Osteoblast (primary cell): ENCODE data around the gene MAGI1. TPM values are rescaled to one million over a fixed set of nuclear protein-coding genes. Genes with fewer than 3 reads are reported as not detected.

Source experiments
- DNase-seq: peaks from one replicate; pipeline ENCODE4 v3.0.0; 2011; ENCODE audit warnings: low spot score, mixed read lengths; ENCODE audit not compliant: insufficient read length; ENCODE audit errors: missing footprints
- H2AFZ ChIP-seq: 2 replicates; pipeline ENCODE4 v1.6.0; 2011; ENCODE audit warnings: mild to moderate bottlenecking, low read length
- H3K27ac ChIP-seq: 2 replicates; pipeline ENCODE4 v1.5.1; 2011; ENCODE audit warnings: mild to moderate bottlenecking, low read depth, low read length, moderate library complexity
- H3K27me3 ChIP-seq: 2 replicates; pipeline ENCODE4 v1.6.0; 2012; ENCODE audit warnings: mild to moderate bottlenecking, control low read depth, inconsistent platforms, low read length, moderate library complexity; ENCODE audit not compliant: insufficient read depth
- H3K36me3 ChIP-seq: 2 replicates; pipeline ENCODE4 v1.5.1; 2011; ENCODE audit warnings: mild to moderate bottlenecking, low read length, control low read depth, moderate library complexity; ENCODE audit not compliant: insufficient read depth
- H3K4me1 ChIP-seq: 2 replicates; pipeline ENCODE4 v1.5.1; 2011; ENCODE audit warnings: mild to moderate bottlenecking, low read length, control low read depth, moderate library complexity; ENCODE audit not compliant: insufficient read depth
- H3K4me2 ChIP-seq: 2 replicates; pipeline ENCODE4 v1.6.0; 2011; ENCODE audit warnings: mild to moderate bottlenecking, low read length; ENCODE audit not compliant: insufficient read depth
- H3K4me3 ChIP-seq: fragments of 200-600 bp; sonication (generic); 3 replicates; pipeline ENCODE4 v1.5.1; 2012; ENCODE audit warnings: mild to moderate bottlenecking, low read length, inconsistent platforms; ENCODE audit not compliant: insufficient read depth
- H3K79me2 ChIP-seq: 2 replicates; pipeline ENCODE4 v1.6.0; 2012; ENCODE audit warnings: mild to moderate bottlenecking, low read length, control low read depth, inconsistent platforms; ENCODE audit not compliant: insufficient read depth
- H3K9me3 ChIP-seq: 2 replicates; pipeline ENCODE4 v1.5.1; 2011; ENCODE audit warnings: low read depth, low read length, control low read depth
- H4K20me1 ChIP-seq: 2 replicates; pipeline ENCODE4 v1.6.0; 2012; ENCODE audit warnings: mild to moderate bottlenecking, low read length, control low read depth; ENCODE audit not compliant: insufficient read depth
- CTCF ChIP-seq: IDR thresholded peaks from 2 replicates; pipeline ENCODE4 v1.5.1; 2011; ENCODE audit warnings: mild to moderate bottlenecking, low read depth, low read length, moderate library complexity; ENCODE audit errors: extremely low read depth
- total RNA-seq: library from RNA; depleted of rRNA; stranded (reverse); fragments of >200 nt; gene quantifications from 2 replicates; pipeline ENCODE4 v1.2.3, GENCODE V29; 2012

MAGI1 gene
- total RNA-seq, 1 donor, result 66.6 TPM

GRCh38 chr3:65793495-65794200, 245.1 kb downstream of the MAGI1 start:
- no peaks in the 10 kb centered on the region for H3K9me3 ChIP-seq
- no peak overlapping the region for H3K27ac ChIP-seq
- H3K27me3 ChIP-seq, result no peaks in the 10 kb centered on the region
- peaks cover 31% of the 10 kb centered on the region for H4K20me1 ChIP-seq
- no peaks in the 10 kb centered on the region for H3K36me3 ChIP-seq
- no peak overlapping the region for H3K4me2 ChIP-seq
- H3K4me1 ChIP-seq, result no peaks in the 10 kb centered on the region
- TF ChIP-seq CTCF, result no peak
- DNase-seq, result no peak
- H3K79me2 ChIP-seq, result peaks cover 47% of the 10 kb centered on the region
- H3K4me3 ChIP-seq, result no peak overlapping the region
- no peak overlapping the region for H2AFZ ChIP-seq

GRCh38 chr3:65788461-65788860, 250.3 kb downstream of the MAGI1 start:
- H3K27ac ChIP-seq, result no peak overlapping the region
- TF ChIP-seq CTCF, result no peak
- DNase-seq, result no peak
- no peaks in the 10 kb centered on the region for H3K9me3 ChIP-seq
- H3K4me2 ChIP-seq, result no peak overlapping the region
- no peak overlapping the region for H3K4me3 ChIP-seq
- H3K79me2 ChIP-seq, result peaks cover 48% of the 10 kb centered on the region
- H3K36me3 ChIP-seq, result no peaks in the 10 kb centered on the region
- H2AFZ ChIP-seq, result no peak overlapping the region
- peaks cover 26% of the 10 kb centered on the region for H4K20me1 ChIP-seq
- no peaks in the 10 kb centered on the region for H3K27me3 ChIP-seq
- H3K4me1 ChIP-seq, result peaks cover 18% of the 10 kb centered on the region

GRCh38 chr3:65787827-65788226, 250.9 kb downstream of the MAGI1 start:
- H3K27me3 ChIP-seq, result no peaks in the 10 kb centered on the region
- peaks cover 18% of the 10 kb centered on the region for H3K4me1 ChIP-seq
- H3K9me3 ChIP-seq, result no peaks in the 10 kb centered on the region
- no peak overlapping the region for H3K4me3 ChIP-seq
- H3K4me2 ChIP-seq, result peak overlapping the region; percentile 8
- no peak overlapping the region for H3K27ac ChIP-seq
- H3K79me2 ChIP-seq, result peaks cover 48% of the 10 kb centered on the region
- DNase-seq, result peak; percentile 64
- TF ChIP-seq CTCF, result no peak
- no peaks in the 10 kb centered on the region for H3K36me3 ChIP-seq
- H2AFZ ChIP-seq, result no peak overlapping the region
- H4K20me1 ChIP-seq, result peaks cover 32% of the 10 kb centered on the region

GRCh38 chr3:65787340-65787739, 251.4 kb downstream of the MAGI1 start:
- no peak overlapping the region for H2AFZ ChIP-seq
- H3K79me2 ChIP-seq, result peaks cover 44% of the 10 kb centered on the region
- DNase-seq, result no peak
- no peaks in the 10 kb centered on the region for H3K27me3 ChIP-seq
- H3K9me3 ChIP-seq, result no peaks in the 10 kb centered on the region
- H3K36me3 ChIP-seq, result no peaks in the 10 kb centered on the region
- peaks cover 18% of the 10 kb centered on the region for H3K4me1 ChIP-seq
- peaks cover 30% of the 10 kb centered on the region for H4K20me1 ChIP-seq
- H3K4me2 ChIP-seq, result peak overlapping the region; percentile 8
- no peak overlapping the region for H3K4me3 ChIP-seq
- peak overlapping the region; percentile 1 for H3K27ac ChIP-seq
- no peak for TF ChIP-seq CTCF
